Progenitor cell of endocrine pancreas (in vitro differentiated cells): ENCODE data around the gene MSRB1. TPM values are rescaled to one million over a fixed set of nuclear protein-coding genes. Genes with fewer than 3 reads are reported as not detected.

Experiments
- DNase-seq: peaks from one replicate; pipeline ENCODE4 v3.0.0; 2021; ENCODE audit warnings: low spot score; ENCODE audit not compliant: unreplicated experiment
- H3K27ac Mint-ChIP-seq: 2 replicates; pipeline ENCODE4 v1.8.0; 2021; ENCODE audit warnings: mild to moderate bottlenecking, moderate library complexity, mixed read lengths
- H3K27me3 Mint-ChIP-seq: 2 replicates; pipeline ENCODE4 v1.8.0; 2021; ENCODE audit warnings: mixed read lengths
- H3K36me3 Mint-ChIP-seq: 2 replicates; pipeline ENCODE4 v1.8.0; 2022; ENCODE audit warnings: mixed read lengths; ENCODE audit not compliant: insufficient read depth
- H3K4me1 Mint-ChIP-seq: 2 replicates; pipeline ENCODE4 v1.8.0; 2021; ENCODE audit warnings: low read depth, mixed read lengths
- H3K4me3 Mint-ChIP-seq: 2 replicates; pipeline ENCODE4 v1.8.0; 2021; ENCODE audit warnings: low read depth, mild to moderate bottlenecking, moderate library complexity, mixed read lengths
- H3K9me3 Mint-ChIP-seq: 2 replicates; pipeline ENCODE4 v1.8.0; 2021; ENCODE audit warnings: low read depth, mixed read lengths
- CTCF ChIP-seq: fragments of 200-600 bp; sonication (generic); IDR thresholded peaks from one replicate; pipeline ENCODE4 v1.5.0; 2021; ENCODE audit warnings: antibody characterized with exemption, mild to moderate bottlenecking; ENCODE audit not compliant: unreplicated experiment
- total RNA-seq: library from RNA; stranded (reverse); gene quantifications from 2 replicates; pipeline ENCODE4 v1.2.1, GENCODE V29; 2021

The MSRB1 gene
- total RNA-seq, 1 donor from 2014 or later: 28.9 TPM

- peaks cover 2% of the 10 kb centered on the region for H3K4me1 Mint-ChIP-seq
- H3K4me3 Mint-ChIP-seq: no peak overlapping the region
- no peak overlapping the region for H3K27ac Mint-ChIP-seq
- H3K27me3 Mint-ChIP-seq: peaks cover 16% of the 10 kb centered on the region
- peaks cover 2% of the 10 kb centered on the region for H3K36me3 Mint-ChIP-seq
- DNase-seq: no peak
- no peak for TF ChIP-seq CTCF
- H3K9me3 Mint-ChIP-seq: no peaks in the 10 kb centered on the region
Measured at GRCh38 chr16:1933097-1933661, 9.8 kb downstream of the MSRB1 start.

GRCh38 chr16:1932050-1933028, 10.7 kb downstream of the MSRB1 start:
- H3K9me3 Mint-ChIP-seq: no peaks in the 10 kb centered on the region
- peaks cover 2% of the 10 kb centered on the region for H3K36me3 Mint-ChIP-seq
- no peak overlapping the region for H3K4me3 Mint-ChIP-seq
- peak; percentile 19 for TF ChIP-seq CTCF
- no peak overlapping the region for H3K27ac Mint-ChIP-seq
- peaks cover 18% of the 10 kb centered on the region for H3K27me3 Mint-ChIP-seq
- no peak for DNase-seq
- H3K4me1 Mint-ChIP-seq: peaks cover 2% of the 10 kb centered on the region

GRCh38 chr16:1930338-1930720, 12.7 kb downstream of the MSRB1 start:
- peaks cover 18% of the 10 kb centered on the region for H3K27me3 Mint-ChIP-seq
- DNase-seq: no peak
- no peaks in the 10 kb centered on the region for H3K9me3 Mint-ChIP-seq
- H3K27ac Mint-ChIP-seq: no peak overlapping the region
- H3K4me1 Mint-ChIP-seq: peaks cover 2% of the 10 kb centered on the region
- no peak for TF ChIP-seq CTCF
- no peak overlapping the region for H3K4me3 Mint-ChIP-seq
- H3K36me3 Mint-ChIP-seq: peaks cover 1% of the 10 kb centered on the region

GRCh38 chr16:1929578-1930337, 13.2 kb downstream of the MSRB1 start:
- Mint-ChIP-seq H3K27me3 (peaks cover 20% of the 10 kb centered on the region), H3K4me1 (peaks cover 2% of the 10 kb centered on the region), H3K4me3 (peak overlapping the region; percentile 55), H3K36me3 (peaks cover 1% of the 10 kb centered on the region), H3K9me3 (no peaks in the 10 kb centered on the region), H3K27ac (no peak overlapping the region)
- peak; percentile 96 for DNase-seq
- peak; percentile 93 for TF ChIP-seq CTCF

- Mint-ChIP-seq H3K9me3 (no peaks in the 10 kb centered on the region), H3K36me3 (peaks cover 1% of the 10 kb centered on the region), H3K4me3 (peak overlapping the region; percentile 68), H3K27ac (no peak overlapping the region), H3K4me1 (peaks cover 2% of the 10 kb centered on the region), H3K27me3 (peaks cover 26% of the 10 kb centered on the region)
- no peak for DNase-seq
- TF ChIP-seq CTCF: no peak
Measured at GRCh38 chr16:1929105-1929504, 13.9 kb downstream of the MSRB1 start.
